Neural crest cell (in vitro differentiated cells): ENCODE data around the gene CRAMP1. TPM values are rescaled to one million over a fixed set of nuclear protein-coding genes. Genes with fewer than 3 reads are reported as not detected.

Experiments
- DNase-seq: peaks from one replicate; pipeline ENCODE4 v3.0.0; 2021; ENCODE audit warnings: low read depth, mixed read lengths, low spot score
- H3K27ac Mint-ChIP-seq: one replicate; pipeline ENCODE4 v1.8.0; 2021; ENCODE audit warnings: mild to moderate bottlenecking, mixed read lengths; ENCODE audit not compliant: unreplicated experiment
- H3K27me3 Mint-ChIP-seq: 2 replicates; pipeline ENCODE4 v1.8.0; 2021; ENCODE audit warnings: low read depth, mild to moderate bottlenecking, mixed read lengths
- H3K36me3 Mint-ChIP-seq: 2 replicates; pipeline ENCODE4 v1.8.0; 2021; ENCODE audit warnings: low read depth, mild to moderate bottlenecking, mixed read lengths
- H3K4me1 Mint-ChIP-seq: 2 replicates; pipeline ENCODE4 v1.8.0; 2021; ENCODE audit warnings: mixed read lengths
- H3K4me3 Mint-ChIP-seq: one replicate; pipeline ENCODE4 v1.8.0; 2021; ENCODE audit warnings: mild to moderate bottlenecking, mixed read lengths
- H3K9me3 Mint-ChIP-seq: 2 replicates; pipeline ENCODE4 v1.8.0; 2021; ENCODE audit warnings: mixed read lengths
- long read RNA-seq: library from polyadenylated mRNA; unstranded; transcript quantifications from one replicate; pipeline ENCODE4 v2.0.0, GENCODE V29; 2020
- total RNA-seq: library from RNA; stranded (reverse); gene quantifications from 2 replicates; pipeline ENCODE4 v1.2.1, GENCODE V29; 2021
- TF ChIP-seq, protein P1 (sequence below): fragments of 200-600 bp; sonication (generic); conservative IDR thresholded peaks from 2 replicates; pipeline ENCODE4 v1.5.0; 2021; ENCODE audit warnings: antibody characterized with exemption, mild to moderate bottlenecking

The CRAMP1 gene
- total RNA-seq, result 38.3 TPM in 2 replicates
- long read RNA-seq, partial matches to known transcripts, result 1 of 3 reads
- long read RNA-seq, other reads (novel, unspliced or antisense), result 2 of 3 reads

- TF ChIP-seq, protein P1, sequence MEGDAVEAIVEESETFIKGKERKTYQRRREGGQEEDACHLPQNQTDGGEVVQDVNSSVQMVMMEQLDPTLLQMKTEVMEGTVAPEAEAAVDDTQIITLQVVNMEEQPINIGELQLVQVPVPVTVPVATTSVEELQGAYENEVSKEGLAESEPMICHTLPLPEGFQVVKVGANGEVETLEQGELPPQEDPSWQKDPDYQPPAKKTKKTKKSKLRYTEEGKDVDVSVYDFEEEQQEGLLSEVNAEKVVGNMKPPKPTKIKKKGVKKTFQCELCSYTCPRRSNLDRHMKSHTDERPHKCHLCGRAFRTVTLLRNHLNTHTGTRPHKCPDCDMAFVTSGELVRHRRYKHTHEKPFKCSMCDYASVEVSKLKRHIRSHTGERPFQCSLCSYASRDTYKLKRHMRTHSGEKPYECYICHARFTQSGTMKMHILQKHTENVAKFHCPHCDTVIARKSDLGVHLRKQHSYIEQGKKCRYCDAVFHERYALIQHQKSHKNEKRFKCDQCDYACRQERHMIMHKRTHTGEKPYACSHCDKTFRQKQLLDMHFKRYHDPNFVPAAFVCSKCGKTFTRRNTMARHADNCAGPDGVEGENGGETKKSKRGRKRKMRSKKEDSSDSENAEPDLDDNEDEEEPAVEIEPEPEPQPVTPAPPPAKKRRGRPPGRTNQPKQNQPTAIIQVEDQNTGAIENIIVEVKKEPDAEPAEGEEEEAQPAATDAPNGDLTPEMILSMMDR, result no peak
- Mint-ChIP-seq H3K27me3 (peaks cover 11% of the 10 kb centered on the region), H3K9me3 (peaks cover 2% of the 10 kb centered on the region), H3K4me1 (peaks cover 42% of the 10 kb centered on the region), H3K27ac (peak within 1 kb of the TSS; percentile 98), H3K4me3 (peak within 1 kb of the TSS; percentile 93), H3K36me3 (peaks cover 2% of the 10 kb centered on the region)
- DNase-seq, result peak; percentile 17
Measured at GRCh38 chr16:1612320-1613111, at the start of gene CRAMP1. Gene CRAMP1, plus strand, starts transcription at chr16:1612360. Its CDS starts 2,280 bp downstream, at chr16:1614640.

GRCh38 chr16:1563786-1564185 is 48.4 kb upstream of the CRAMP1 start:
- H3K27me3 Mint-ChIP-seq, result no peaks in the 10 kb centered on the region
- H3K36me3 Mint-ChIP-seq, result peaks cover 3% of the 10 kb centered on the region
- TF ChIP-seq, protein P1, result no peak
- DNase-seq, result no peak
- no peaks in the 10 kb centered on the region for H3K4me1 Mint-ChIP-seq
- H3K27ac Mint-ChIP-seq, result no peak overlapping the region
- no peak overlapping the region for H3K4me3 Mint-ChIP-seq
- no peaks in the 10 kb centered on the region for H3K9me3 Mint-ChIP-seq

- peak overlapping the region; percentile 27 for H3K27ac Mint-ChIP-seq
- TF ChIP-seq, protein P1, result peak; percentile 39
- H3K36me3 Mint-ChIP-seq, result peaks cover 3% of the 10 kb centered on the region
- H3K27me3 Mint-ChIP-seq, result no peaks in the 10 kb centered on the region
- no peak for DNase-seq
- H3K4me3 Mint-ChIP-seq, result no peak overlapping the region
- H3K9me3 Mint-ChIP-seq, result no peaks in the 10 kb centered on the region
- no peaks in the 10 kb centered on the region for H3K4me1 Mint-ChIP-seq
Measured at GRCh38 chr16:1564325-1564724, 47.8 kb upstream of the CRAMP1 start.

DNA sequence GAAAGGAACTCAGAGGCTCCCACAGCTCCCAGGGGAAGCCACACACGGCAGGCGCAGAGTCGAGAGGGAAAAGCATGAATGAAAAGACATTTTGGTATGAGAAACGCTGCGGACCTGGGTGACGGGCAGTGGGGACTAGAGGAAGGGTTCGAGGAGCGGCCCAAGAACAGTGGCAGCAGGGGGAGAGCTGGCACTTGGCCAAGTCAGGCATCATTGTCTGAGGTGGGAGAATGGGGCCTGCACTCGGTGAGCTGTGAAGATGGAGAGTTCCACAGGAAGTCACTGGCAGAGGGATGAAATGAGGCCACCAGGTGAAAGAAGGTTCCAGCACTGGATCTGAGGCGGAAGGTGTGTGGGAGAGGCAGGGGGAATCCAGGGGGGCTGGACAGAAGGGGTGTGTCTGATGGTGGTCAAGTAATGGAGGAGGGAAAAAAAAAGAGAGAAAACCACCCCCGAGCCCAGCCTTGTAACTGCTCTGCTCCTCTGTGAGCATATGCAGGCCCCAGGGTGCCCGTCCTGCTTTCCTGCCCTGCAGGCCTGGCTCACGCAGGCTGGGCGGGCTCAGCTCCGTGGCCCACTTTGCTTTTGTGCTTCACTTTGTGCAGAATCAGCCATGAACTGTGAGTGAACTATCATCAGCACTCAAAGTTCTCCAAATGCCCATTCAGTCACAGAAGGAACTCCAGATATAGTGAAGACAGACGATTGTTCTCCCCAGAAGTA is 46.9 kb upstream of the CRAMP1 start:
- no peak for DNase-seq
- peak overlapping the region; percentile 64 for H3K27ac Mint-ChIP-seq
- H3K9me3 Mint-ChIP-seq, result no peaks in the 10 kb centered on the region
- TF ChIP-seq, protein P1, result no peak
- no peaks in the 10 kb centered on the region for H3K36me3 Mint-ChIP-seq
- H3K27me3 Mint-ChIP-seq, result no peaks in the 10 kb centered on the region
- H3K4me3 Mint-ChIP-seq, result no peak overlapping the region
- H3K4me1 Mint-ChIP-seq, result no peaks in the 10 kb centered on the region

- H3K4me1 Mint-ChIP-seq, result no peaks in the 10 kb centered on the region
- TF ChIP-seq, protein P1, result no peak
- H3K4me3 Mint-ChIP-seq, result no peak overlapping the region
- DNase-seq, result no peak
- H3K9me3 Mint-ChIP-seq, result no peaks in the 10 kb centered on the region
- no peaks in the 10 kb centered on the region for H3K27me3 Mint-ChIP-seq
- H3K27ac Mint-ChIP-seq, result no peak overlapping the region
- no peaks in the 10 kb centered on the region for H3K36me3 Mint-ChIP-seq
Measured at GRCh38 chr16:1567988-1568387, 44.2 kb upstream of the CRAMP1 start.
